ENCODE measurements around the gene DDX23. TPM values are rescaled to one million over a fixed set of nuclear protein-coding genes. Genes with fewer than 3 reads are reported as not detected.

The DDX23 gene
- total and polyA plus RNA-seq, 2 of the 4 experiments (the other 2 are of a cell fraction): 61.8 to 81.9 TPM

DNA sequence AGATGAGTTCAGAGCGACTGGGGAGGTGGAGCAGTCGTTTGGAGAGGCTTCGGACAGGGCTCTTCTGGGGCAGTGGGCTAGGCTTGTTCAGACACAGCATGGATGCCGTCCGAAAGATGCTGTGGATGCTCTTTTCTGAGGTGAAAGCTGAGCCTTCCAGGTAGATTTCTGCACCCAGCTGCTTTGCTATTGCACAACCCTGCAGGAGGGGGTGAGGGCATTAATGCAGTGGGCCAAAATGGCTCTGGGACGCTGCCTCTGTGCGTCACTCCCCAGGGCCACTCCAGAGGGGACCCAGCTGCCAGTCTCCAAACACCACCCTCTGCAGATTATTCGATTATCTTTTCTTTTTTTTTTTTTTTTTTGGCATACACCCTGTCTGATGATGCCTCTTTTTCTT, 6.1 kb upstream of the DDX23 start:
- Histone ChIP-seq H3K9me3 (ENCODE audit: control insufficient read depth, insufficient read depth, low read length) (no peaks in the 10 kb centered on the region), H2BK20ac (ENCODE audit: low read depth, low read length) (no peak overlapping the region), H4K91ac (ENCODE audit: insufficient read depth, low read depth, low read length) (no peak overlapping the region), H2BK5ac (ENCODE audit: low read depth, low read length, poor library complexity, severe bottlenecking) (no peak overlapping the region), H3K27me3 (ENCODE audit: control insufficient read depth, insufficient read depth, low read length) (peaks cover 34% of the 10 kb centered on the region), H3K4me3 (ENCODE audit: insufficient read depth, low read depth, low read length) (no peak overlapping the region), H4K8ac (ENCODE audit: low read depth in 2 of 2, low read length in 2 of 2) (no peak overlapping the region), H3K18ac (ENCODE audit: low read depth, low read length) (no peak overlapping the region), H3K56ac (ENCODE audit: extremely low read depth, insufficient read depth, low read length) (no peak overlapping the region), H3K4me1 (ENCODE audit: control insufficient read depth, insufficient read depth, low read length) (no peaks in the 10 kb centered on the region), H4K5ac (ENCODE audit: low read depth, low read length) (no peak overlapping the region), H3K23ac (ENCODE audit: low read depth, low read length) (no peak overlapping the region), H2BK15ac (ENCODE audit: low read depth, low read length) (no peak overlapping the region), H3K27ac (ENCODE audit: insufficient read depth, low read length) (no peak overlapping the region), H2AK9ac (replicated peaks; ENCODE audit: low read depth, low read length, poor library complexity) (no peak overlapping the region), H2BK120ac (ENCODE audit: low read depth, low read length) (no peak overlapping the region), H3K9ac (ENCODE audit: low read depth, low read length) (no peak overlapping the region), H3K14ac (replicated peaks; ENCODE audit: low read depth, low read length) (no peak overlapping the region), H4K20me1 (ENCODE audit: insufficient read depth, low read length) (no peaks in the 10 kb centered on the region; the same call in 1 of the 2 replicates), H2AK5ac (ENCODE audit: low read depth, low read length) (no peak overlapping the region), H3K79me1 (ENCODE audit: low read depth in 1 of 2, low read length in 2 of 2) (no peaks in the 10 kb centered on the region; a peak in 1 of 4 replicates), H2AFZ (replicated peaks; ENCODE audit: low read length, poor library complexity) (no peak overlapping the region), H3K36me3 (ENCODE audit: control insufficient read depth, insufficient read depth, low read length) (no peaks in the 10 kb centered on the region), H3K4me2 (ENCODE audit: low read depth, low read length) (no peak overlapping the region), H3K9me1 (ENCODE audit: insufficient read depth, low read length) (0 out of 2 replicates have a peak, but pooled peaks cover 5% of the 10 kb centered on the region), H3K4ac (ENCODE audit: low read depth, low read length) (no peak overlapping the region)
- DNase-seq (no peak), ATAC-seq (ENCODE audit: low read depth) (no peak)
- in situ Hi-C loops (cut with MboI; ENCODE audit: low sequenced_read_pairs) (no loop called here), dilution Hi-C loops (cut with HindIII; ENCODE audit: low sequenced_read_pairs, unreplicated experiment) (no loop called here), intact Hi-C loops (cut with micrococcal nuclease) (no loop called here)
- 70% methylated on average over 2 of the region's 8 CpGs; no CpG with 5 or more reads in 1 of the 2 experiments for WGBS, 2 experiments (ENCODE audit: extremely low coverage in 2 of 2, insufficient read length in 1 of 2)
- no TSS peak for BruUV-seq (replicated peaks)
- TF ChIP-seq FOS (IDR thresholded peaks at IDR 0.05; ENCODE audit: low read depth, low read length) (no peak), CHD1 (IDR thresholded peaks at IDR 0.05; ENCODE audit: low read depth, low read length) (no peak), POLR2A (IDR thresholded peaks at IDR 0.05; ENCODE audit: low read depth, low read length) (no peak), CEBPB (IDR thresholded peaks at IDR 0.05; ENCODE audit: low read depth, low read length) (peak; percentile 45; the same call in 1 of the 2 replicates)
- TF ChIP-seq, protein P1, sequence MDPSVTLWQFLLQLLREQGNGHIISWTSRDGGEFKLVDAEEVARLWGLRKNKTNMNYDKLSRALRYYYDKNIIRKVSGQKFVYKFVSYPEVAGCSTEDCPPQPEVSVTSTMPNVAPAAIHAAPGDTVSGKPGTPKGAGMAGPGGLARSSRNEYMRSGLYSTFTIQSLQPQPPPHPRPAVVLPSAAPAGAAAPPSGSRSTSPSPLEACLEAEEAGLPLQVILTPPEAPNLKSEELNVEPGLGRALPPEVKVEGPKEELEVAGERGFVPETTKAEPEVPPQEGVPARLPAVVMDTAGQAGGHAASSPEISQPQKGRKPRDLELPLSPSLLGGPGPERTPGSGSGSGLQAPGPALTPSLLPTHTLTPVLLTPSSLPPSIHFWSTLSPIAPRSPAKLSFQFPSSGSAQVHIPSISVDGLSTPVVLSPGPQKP (IDR thresholded peaks at IDR 0.05; ENCODE audit: borderline replicate concordance, low read depth, low read length): no peak
- ChIA-PET CTCF (no interaction called here), POLR2A (ENCODE audit: unreplicated experiment) (no interaction called here)
